DOHH2 (cell line): ENCODE results near the gene EPHB2.

ENCODE experiments used
- EZH2phosphoT487 ChIP-seq: fragments of 200-600 bp; sonication (generic); IDR thresholded peaks from 2 replicates; pipeline ENCODE4 v1.6.1; 2017; ENCODE audit warnings: borderline replicate concordance, mild to moderate bottlenecking, antibody characterized with exemption, low read length, moderate library complexity, mixed read lengths
- TF ChIP-seq, protein P1 (sequence below): fragments of 200-600 bp; sonication (generic); IDR thresholded peaks from one replicate; pipeline ENCODE4 v1.5.1; 2014; ENCODE audit warnings: antibody characterized with exemption, mild to moderate bottlenecking, low read depth, low read length; ENCODE audit not compliant: poor library complexity, severe bottlenecking

DNA sequence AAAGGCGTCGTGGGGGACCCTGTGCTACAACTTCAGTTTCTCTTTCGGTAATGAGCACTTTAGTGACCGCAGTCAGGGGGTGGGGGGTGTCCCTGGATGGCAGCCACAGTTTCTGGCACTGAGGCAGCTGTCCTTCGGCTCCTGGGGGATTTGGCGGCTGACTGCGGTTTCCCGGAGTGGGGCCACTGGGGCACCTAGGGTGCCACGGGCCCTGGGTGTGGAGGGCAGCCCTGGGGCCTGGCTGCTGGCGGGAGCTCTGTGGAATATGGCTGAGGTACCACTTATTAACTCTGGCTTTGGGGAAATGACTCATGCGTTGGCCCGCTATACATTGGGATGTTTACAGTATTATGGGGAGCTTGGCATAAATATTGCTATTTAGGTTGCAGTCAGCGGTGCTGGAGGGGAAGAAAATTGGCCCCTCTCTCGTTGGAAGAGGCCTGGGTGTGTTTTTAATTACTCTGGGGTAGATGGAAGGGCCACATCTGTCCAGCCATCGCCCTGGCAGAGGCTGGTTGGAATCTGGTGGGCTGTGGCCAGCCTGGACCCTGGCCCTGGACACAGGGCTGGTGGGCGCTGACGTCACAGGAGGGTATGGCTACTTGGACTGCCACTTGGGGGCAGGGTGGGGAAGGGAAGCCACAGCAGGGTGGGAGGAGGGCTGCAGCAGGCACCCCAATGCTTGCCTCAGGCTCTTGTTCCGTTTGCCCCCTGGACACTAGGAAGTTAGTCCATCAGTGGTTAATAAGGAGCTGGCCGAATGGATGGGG, 2.0 kb downstream of the EPHB2 start:
- TF ChIP-seq, protein P1, sequence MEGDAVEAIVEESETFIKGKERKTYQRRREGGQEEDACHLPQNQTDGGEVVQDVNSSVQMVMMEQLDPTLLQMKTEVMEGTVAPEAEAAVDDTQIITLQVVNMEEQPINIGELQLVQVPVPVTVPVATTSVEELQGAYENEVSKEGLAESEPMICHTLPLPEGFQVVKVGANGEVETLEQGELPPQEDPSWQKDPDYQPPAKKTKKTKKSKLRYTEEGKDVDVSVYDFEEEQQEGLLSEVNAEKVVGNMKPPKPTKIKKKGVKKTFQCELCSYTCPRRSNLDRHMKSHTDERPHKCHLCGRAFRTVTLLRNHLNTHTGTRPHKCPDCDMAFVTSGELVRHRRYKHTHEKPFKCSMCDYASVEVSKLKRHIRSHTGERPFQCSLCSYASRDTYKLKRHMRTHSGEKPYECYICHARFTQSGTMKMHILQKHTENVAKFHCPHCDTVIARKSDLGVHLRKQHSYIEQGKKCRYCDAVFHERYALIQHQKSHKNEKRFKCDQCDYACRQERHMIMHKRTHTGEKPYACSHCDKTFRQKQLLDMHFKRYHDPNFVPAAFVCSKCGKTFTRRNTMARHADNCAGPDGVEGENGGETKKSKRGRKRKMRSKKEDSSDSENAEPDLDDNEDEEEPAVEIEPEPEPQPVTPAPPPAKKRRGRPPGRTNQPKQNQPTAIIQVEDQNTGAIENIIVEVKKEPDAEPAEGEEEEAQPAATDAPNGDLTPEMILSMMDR, result no peak
- no peak for TF ChIP-seq EZH2phosphoT487
